NCI-H1417 treated with DMSO at 0.1 percent for 48 hours (cell line): ENCODE measurements around the gene MACROD2.

Experiments
- DNase-seq: peaks from one replicate; lab custom pipeline; 2025; lab: John Stamatoyannopoulos, UW

MACROD2 gene

GRCh38 chr20:15675061-15675514 is 1679.8 kb downstream of the MACROD2 start:
- DNase-seq, result no peak

DNA sequence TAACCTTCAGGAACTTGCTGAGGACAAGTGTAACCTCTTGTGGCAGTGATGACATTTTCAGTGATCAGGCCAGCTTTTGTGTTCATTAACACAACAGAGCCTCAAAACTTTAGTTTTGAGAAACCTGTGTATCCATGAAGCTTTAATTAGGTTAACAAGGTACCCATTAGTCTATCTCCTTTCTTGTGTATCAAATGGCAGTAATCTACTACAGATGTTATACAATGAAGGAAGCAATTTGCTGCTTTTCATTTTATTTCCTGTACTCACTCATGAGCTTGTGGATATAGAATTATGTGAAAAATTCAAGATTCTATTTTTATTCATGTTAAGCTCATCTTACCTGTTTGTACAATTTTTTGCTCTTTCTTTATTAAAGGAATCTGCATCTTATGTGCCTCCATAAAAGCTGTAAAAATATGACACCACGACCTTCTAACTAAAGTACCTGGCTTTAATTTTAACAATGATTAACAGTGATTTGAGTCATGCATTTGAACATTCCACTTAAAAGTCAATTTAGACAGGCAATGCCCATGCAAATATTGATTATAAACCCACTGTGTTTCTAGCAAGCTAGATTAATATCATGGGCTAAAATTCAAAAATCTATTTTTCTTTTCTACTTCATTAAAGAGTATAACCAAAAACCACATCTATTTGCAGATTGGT is 1680.6 kb downstream of the MACROD2 start:
- no peak for DNase-seq

- no peak for DNase-seq
Measured at GRCh38 chr20:15676815-15677214, 1681.5 kb downstream of the MACROD2 start.

DNA sequence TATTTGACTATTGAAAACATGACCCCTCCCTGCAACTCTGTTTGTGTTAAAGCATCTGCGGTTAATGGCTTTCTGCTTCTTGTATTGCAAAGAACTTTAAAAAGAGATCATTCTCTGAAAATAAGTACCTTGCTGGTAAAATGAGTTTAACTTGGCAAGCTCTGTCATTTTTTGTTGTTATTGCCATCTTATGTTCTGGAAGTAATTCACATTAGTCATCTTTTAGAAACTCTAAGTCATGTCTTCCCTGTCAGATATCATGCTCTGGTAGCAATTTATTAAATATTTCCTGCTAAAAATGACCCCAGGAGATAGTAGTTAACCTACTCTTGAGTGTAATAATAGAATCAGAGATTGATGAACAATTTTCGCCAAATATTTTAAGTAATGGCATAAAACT is 1687.4 kb downstream of the MACROD2 start:
- no peak for DNase-seq

DNA sequence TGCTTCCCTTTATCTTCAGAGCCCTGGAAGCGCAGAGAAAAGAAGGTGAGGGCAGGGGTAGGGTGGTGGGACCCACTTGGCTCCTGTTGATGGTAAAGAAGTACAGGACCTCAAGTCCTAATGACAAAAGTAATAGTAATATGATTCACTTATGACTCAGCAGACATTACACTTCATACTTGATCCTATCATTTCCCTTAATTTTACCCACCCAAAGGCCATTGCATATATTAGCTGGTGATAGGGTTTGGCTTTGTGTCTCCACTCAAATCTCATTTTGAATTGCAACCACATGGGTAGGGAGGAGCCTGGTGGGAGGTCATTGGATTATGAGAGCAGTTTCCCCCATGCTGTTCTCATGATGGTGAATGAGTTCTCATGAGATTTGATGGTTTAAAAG is 1697.3 kb downstream of the MACROD2 start:
- DNase-seq, result no peak

DNA sequence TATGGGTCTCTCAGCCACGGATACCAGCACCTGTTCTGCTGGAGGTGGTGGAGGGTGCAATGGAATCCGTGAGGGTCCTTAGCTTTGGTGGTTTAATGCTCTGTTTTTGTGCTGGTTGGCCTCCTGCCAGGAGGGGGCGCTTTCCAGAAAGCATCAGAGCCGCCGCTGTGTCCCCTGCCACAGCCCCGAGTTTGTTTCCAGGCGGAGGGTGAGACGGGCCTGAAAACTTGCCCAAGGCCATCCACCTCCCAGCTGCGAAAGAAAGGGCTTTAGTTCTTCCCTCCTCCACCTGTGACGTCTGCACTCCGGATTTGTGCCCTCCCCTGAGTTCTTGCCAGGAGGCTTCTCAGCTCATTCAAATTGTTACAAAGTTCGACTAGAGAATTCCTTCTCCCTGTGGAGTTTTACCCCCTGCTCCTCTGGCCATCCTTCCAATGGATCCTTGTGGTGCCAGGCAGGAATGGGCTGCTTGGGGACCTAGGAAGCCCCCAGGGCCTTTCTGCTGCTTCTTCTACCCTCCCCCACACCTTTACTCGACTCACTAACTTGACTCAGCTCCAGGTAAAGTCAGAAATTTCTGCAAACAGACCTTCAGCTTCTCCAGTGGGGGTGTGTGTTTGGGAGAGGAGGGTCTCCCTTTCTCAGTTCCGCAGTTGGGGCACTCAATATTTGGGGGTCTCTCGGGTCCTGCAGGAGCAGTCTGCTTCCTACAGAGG is 1704.3 kb downstream of the MACROD2 start:
- no peak for DNase-seq

DNA sequence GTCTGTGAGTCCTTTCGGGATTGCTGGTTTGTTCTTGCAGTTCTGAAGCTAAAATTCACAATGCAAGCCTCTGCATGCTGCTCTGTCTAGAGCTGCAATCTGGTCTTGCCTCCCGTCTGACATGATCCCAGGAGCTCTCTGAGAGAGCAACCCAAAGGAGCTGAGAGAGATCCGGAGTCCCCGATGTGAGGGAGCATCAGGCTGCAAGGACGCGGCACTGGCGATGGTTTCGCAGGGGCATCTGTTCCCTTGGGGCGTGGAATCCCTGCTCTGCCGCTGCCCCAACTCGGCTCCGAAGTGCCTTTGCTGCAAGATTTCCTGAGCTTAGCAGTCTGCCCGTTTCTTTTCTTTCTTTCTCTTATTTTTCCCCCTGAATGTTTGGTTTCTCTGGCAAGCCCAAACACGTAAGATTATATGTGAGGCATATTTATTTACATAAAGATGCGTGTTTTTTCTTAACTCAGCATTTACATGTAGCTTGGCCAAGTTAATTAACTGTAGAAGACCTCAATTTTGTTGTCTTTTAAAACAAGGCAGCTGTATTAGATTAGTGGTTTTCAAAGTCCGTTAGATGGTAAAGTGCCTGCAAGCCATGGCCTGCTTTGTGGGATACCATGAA is 1704.9 kb downstream of the MACROD2 start:
- no peak for DNase-seq

- no peak for DNase-seq
Measured at GRCh38 chr20:15702161-15702560, 1706.8 kb downstream of the MACROD2 start.

DNA sequence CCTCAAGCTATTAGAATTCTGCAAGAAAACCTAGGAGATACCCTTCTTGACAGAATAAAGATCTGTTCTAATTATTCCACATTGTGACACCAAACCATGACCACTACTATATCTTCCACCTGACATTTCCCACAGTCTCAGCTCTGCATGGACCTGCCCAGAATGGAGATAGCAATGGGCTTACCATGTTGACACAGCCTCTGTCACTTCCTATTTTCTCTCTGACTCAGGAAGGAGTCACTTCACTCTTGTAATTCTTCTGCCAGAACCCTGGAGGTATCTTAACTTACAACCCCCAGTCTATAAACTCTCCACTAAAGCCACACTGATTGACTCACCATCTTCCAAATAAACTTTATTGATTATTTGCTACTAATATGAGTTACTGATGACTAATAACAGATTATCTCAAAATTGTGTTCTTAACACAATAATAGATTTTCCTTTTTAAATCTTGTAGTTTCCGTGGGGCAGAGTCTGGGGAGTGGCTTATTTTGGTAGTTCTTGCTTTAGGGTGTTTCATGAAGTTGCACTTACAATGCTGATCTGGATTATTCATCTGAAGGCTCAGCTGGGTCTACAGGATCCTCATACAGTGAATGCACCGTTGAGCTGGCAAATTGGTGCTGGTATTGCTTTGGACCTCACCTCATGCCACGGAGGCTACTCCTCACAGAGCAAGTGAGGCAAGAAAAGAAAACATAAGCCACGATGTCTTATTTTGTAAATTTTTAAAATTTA is 1708.0 kb downstream of the MACROD2 start:
- DNase-seq, result no peak

DNA sequence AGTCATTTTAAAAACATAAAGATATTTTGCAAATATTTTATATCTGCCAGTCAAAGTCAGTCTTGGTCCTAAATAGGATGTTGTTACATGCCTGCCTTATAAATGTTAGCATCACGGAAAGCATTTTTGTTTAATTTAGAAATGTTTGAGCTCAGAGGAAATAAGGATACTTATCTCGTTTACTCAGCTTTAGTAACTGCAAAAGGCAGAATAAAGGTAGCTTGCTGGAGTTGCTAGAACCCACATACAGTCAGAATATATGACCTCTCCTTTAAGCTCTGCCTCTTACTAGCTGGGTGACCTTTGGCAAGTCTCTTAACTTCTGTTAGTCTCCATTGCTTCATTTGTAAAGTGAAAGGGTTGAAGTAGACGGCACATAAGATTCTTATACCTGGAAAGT is 1710.7 kb downstream of the MACROD2 start:
- DNase-seq, result no peak

- DNase-seq, result no peak
Measured at GRCh38 chr20:15706719-15707118, 1711.4 kb downstream of the MACROD2 start.

DNA sequence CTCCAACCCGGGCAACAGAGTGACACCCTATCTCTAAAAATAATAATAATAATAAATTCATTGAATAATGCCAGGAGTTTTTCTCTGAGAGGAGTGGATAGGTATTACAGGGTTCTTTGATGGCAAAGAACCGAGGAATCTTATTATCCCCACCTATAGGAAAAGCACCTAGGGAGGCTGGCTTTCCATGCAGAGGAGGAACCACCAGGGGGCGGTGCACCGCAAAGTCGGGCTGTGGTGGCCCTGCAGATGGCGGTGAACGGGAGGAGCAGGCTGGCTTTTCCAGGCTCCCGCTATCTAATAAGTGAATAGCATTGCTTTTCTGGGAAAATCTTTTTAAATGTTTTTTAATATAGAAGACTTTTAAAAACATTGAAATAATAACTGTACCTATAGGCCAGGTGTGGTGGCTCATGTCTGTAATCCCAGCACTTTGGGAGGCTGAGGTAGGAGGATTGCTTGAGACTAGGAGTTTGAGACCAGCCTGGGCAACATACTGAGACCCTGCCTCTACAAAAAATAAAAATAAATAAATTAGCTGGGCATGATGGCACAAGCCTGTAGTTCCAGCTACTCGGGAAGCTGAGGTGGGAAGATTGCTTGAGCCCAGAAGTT is 1713.8 kb downstream of the MACROD2 start:
- DNase-seq, result no peak

DNA sequence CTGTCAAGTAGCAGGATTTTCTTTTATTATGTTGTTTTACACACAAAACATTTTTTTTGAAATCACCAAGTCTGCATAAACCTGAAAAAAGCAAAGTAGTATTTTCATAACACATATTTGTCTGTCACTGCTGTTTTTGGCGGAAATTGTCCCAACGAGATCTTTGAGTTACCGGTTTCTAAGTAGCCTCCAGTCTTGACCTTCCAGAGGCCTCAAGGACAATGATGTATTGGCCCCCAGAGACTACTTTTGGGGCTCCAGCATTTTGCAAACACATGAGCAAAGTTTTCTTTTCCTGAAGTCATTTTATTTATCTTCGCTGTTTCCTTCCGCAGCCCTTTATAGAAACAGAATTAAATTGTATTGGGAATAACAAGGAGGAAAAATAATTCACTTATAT is 1715.3 kb downstream of the MACROD2 start:
- DNase-seq, result no peak

DNA sequence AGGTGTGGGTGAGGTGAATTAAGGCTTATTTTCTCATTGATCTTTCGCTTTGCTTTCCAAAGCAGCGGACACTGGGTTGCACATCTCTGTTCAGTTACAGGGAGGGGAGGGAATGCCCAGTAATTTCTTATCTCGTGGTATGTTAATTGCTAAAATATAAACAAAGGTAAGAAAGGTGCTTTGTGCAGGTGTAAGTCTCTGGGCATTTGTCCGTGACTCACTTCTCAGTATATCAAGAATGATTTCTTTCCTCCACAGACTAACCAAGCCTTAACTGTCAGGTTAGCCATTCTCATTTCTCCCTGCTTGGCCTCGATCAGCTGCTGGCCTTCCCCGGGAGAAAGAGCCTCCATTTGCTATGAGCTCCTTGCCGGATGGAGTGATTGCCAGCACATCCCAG is 1715.9 kb downstream of the MACROD2 start:
- DNase-seq, result no peak

DNA sequence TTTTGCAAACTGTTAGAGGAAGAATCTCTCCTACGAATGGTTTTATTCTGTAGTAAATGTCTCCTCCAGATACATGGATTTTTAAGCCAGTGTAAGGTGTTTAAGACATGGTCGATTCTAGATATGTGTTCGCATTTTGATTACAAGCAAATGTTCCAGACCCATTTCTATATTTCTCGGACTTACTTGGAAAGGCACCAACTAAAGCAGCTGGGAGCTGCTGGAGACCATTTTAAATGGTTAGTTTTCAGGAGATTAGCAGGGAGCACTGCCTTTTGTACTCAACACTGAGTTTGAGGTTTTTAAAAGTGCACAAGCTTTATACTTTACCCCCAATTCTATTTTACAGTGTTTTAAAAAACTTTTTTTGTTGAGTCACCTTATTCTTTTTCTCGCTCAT is 1720.9 kb downstream of the MACROD2 start:
- no peak for DNase-seq

DNA sequence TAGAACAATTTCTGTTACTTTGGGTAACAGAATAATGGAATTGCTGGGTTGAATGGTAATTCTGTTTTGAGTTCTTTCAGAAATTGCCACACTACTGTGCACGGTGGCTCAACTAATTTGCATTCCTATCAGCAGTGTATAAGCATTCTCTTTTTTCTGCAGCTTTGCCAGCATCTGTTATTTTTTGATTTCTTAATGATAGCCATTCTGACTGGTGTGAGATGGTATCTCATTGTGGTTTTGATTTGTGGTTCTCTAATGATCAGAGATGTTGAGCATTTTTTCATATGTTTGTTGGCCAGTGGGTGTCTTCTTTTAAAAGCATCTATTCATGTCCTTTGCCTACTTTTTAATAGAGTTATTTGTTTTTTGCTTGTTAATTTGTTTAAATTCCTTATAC is 1731.1 kb downstream of the MACROD2 start:
- no peak for DNase-seq

GRCh38 chr20:15734052-15734451 is 1738.7 kb downstream of the MACROD2 start:
- DNase-seq, result no peak

DNA sequence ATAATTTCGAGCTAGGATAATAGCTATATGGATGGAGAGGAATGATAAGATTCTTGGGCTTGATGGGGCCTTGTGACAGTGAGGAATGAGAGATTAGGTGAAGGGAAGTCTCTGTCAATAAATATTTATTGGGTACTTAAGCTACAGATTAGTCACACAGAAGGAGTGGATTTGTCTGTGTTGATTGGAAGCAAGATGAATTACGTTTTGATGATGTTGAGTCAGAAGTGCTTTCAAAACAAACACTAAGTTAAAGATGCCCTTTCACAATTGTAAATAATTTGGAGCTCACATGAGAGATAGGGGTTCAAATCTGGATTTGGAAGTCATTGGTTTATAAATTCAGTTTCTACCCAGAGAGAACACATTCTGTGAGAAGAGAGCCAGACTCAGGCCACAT is 1743.7 kb downstream of the MACROD2 start:
- no peak for DNase-seq

- no peak for DNase-seq
Measured at GRCh38 chr20:15740046-15740775, 1744.9 kb downstream of the MACROD2 start.

DNA sequence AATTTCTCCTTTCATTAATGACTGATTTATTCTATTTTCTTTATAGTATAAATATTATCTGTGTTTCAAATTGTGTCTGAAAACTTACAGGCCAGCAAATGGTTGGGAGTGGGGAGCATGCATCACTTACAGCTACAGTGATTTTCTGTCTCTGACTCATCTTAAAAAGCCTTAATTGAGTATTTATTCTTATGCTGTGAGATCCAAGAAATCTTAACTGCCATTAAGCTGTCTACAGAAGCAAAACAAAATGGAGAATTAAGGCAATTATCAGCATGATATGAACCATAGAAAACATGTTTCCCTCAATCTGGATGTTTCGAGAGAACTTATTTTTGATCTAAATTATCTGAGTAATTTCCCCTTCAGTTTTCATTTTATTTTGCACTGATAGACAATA is 1746.8 kb downstream of the MACROD2 start:
- no peak for DNase-seq

- no peak for DNase-seq
Measured at GRCh38 chr20:15742627-15743026, 1747.3 kb downstream of the MACROD2 start.
